Effector memory CD4-positive, alpha-beta T cell (primary cell): ENCODE data around the gene ETS2.

Experiments used
- DNase-seq, 3 donors: peaks; one replicate each; pipeline ENCODE4 v3.0.0-alpha.2; 2020
- H3K27ac ChIP-seq: 2 replicates; pipeline ENCODE4 v1.7.0; 2013; ENCODE audit warnings: mild to moderate bottlenecking, low read length, moderate library complexity; ENCODE audit not compliant: insufficient read depth, poor library complexity, severe bottlenecking
- H3K27me3 ChIP-seq: replicated peaks from 2 replicates; pipeline ENCODE4 v1.7.0; 2013; ENCODE audit warnings: mild to moderate bottlenecking, low read length; ENCODE audit not compliant: insufficient read depth, control insufficient read depth, poor library complexity, severe bottlenecking
- H3K36me3 ChIP-seq: 2 replicates; pipeline ENCODE4 v1.7.0; 2013; ENCODE audit warnings: mild to moderate bottlenecking, low read length, moderate library complexity; ENCODE audit not compliant: control insufficient read depth, insufficient read depth
- H3K4me1 ChIP-seq: 2 replicates; pipeline ENCODE4 v1.7.0; 2013; ENCODE audit warnings: low read length, mild to moderate bottlenecking; ENCODE audit not compliant: control insufficient read depth, insufficient read depth, poor library complexity, severe bottlenecking
- H3K4me3 ChIP-seq: 2 replicates; pipeline ENCODE4 v1.7.0; 2013; ENCODE audit warnings: low read length, low read depth, mild to moderate bottlenecking; ENCODE audit not compliant: insufficient read depth, poor library complexity, severe bottlenecking
- H3K9me3 ChIP-seq: 2 replicates; pipeline ENCODE4 v1.7.0; 2013; ENCODE audit warnings: mild to moderate bottlenecking, low read length, moderate library complexity; ENCODE audit not compliant: control insufficient read depth

The ETS2 gene

DNA sequence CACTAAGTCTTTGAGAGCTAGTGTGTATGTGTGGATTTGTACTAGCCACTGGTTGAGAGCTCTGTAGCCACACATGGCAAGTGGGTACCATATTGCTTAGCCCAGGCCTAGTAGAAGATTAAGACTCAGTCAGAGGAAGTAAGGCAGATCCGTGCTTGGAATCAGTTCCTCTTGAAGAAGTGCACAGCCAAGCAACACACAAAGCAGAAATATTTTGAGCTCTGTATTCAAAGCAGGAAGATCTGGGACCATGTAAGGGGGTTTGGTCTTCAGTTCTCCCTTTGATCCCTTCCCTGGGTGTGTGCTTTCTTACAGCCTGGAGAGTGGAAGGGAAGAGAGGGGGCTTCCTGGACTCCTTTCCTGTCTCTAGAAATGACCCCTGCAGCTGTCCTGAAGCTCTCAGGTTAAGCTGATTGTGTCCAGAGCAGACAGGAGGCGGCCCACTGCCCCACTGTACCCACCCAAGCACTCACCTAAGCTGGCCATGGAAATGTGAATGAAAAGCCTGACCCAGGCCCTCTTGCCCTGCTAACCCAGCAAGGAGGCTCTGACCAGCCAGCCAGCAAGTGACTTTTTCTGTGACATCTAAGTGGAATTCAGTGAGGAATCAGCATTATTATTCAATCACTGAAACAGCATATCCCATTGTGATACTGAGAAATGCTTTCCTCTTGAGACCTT is 3.6 kb downstream of the ETS2 start:
- Histone ChIP-seq H3K9me3 (no peaks in the 10 kb centered on the region), H3K36me3 (peaks cover 13% of the 10 kb centered on the region), H3K27ac (no peak overlapping the region), H3K27me3 (no peaks in the 10 kb centered on the region), H3K4me3 (no peak overlapping the region), H3K4me1 (peaks cover 19% of the 10 kb centered on the region)
- DNase-seq, result no peak

- DNase-seq, result no peak
- H3K9me3 ChIP-seq, result no peaks in the 10 kb centered on the region
- no peak overlapping the region for H3K4me3 ChIP-seq
- no peaks in the 10 kb centered on the region for H3K27me3 ChIP-seq
- peaks cover 11% of the 10 kb centered on the region for H3K4me1 ChIP-seq
- H3K27ac ChIP-seq, result no peak overlapping the region
- H3K36me3 ChIP-seq, result peaks cover 22% of the 10 kb centered on the region
Measured at GRCh38 chr21:38810034-38810825, 4.5 kb downstream of the ETS2 start.

- no peak overlapping the region for H3K4me3 ChIP-seq
Measured at GRCh38 chr21:38810826-38811164, 5.1 kb downstream of the ETS2 start.

DNA sequence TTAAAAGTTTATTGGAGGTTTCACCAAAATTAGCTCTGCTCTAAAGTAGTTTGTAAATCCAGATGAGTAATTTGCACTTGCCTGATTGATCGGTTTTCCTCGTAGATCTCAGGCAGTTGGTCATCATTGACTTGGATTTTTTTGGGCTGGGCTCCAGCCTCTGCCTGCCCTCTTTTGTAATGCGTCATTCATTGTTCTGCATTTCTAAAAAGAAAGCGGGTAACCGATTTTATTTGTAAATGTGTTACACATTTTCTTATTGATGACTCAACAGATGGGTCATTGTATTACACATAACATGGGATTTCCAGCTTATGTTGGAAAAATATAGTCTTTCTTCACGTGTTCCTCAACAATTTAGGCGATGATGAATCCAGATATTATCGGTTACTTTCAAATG is 5.5 kb downstream of the ETS2 start:
- peaks cover 25% of the 10 kb centered on the region for H3K36me3 ChIP-seq

More at GRCh38 chr21:38810826-38811164, 5.1 kb downstream of the ETS2 start:
- DNase-seq, result no peak
- peaks cover 10% of the 10 kb centered on the region for H3K4me1 ChIP-seq
- no peaks in the 10 kb centered on the region for H3K27me3 ChIP-seq
- peaks cover 22% of the 10 kb centered on the region for H3K36me3 ChIP-seq
- H3K9me3 ChIP-seq, result no peaks in the 10 kb centered on the region
- H3K27ac ChIP-seq, result no peak overlapping the region

DNA sequence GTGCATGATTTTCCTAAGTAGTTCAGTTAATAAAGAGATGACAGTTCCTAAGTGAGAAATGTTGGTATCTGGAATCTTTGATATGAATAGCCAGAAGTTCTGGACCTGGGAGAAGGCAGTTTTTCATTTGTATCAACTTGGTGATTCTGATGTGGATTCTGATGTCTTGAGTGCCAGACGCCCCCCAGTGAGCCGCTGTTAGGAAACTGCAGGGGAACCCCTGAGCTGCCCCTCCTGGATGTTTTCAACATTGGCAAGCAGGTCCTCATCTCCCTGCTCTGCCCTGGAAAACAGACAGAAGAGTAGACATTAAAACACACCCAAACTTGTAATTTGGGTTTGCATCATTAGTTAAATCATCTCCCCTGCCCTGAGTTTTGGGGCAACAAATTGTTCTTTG is 7.4 kb downstream of the ETS2 start:
- Histone ChIP-seq H3K27me3 (no peaks in the 10 kb centered on the region), H3K4me3 (no peak overlapping the region), H3K9me3 (no peaks in the 10 kb centered on the region), H3K27ac (no peak overlapping the region), H3K36me3 (peaks cover 44% of the 10 kb centered on the region), H3K4me1 (no peaks in the 10 kb centered on the region)
- DNase-seq, result no peak

More for the DNA sequence above, 5.5 kb downstream of the ETS2 start:
- H3K27me3 ChIP-seq, result no peaks in the 10 kb centered on the region
- no peak for DNase-seq
- no peaks in the 10 kb centered on the region for H3K9me3 ChIP-seq
- H3K4me1 ChIP-seq, result peaks cover 10% of the 10 kb centered on the region
- no peak overlapping the region for H3K27ac ChIP-seq
- H3K4me3 ChIP-seq, result no peak overlapping the region

GRCh38 chr21:38813547-38813946 is 7.8 kb downstream of the ETS2 start:
- Histone ChIP-seq H3K36me3 (peaks cover 48% of the 10 kb centered on the region), H3K4me1 (no peaks in the 10 kb centered on the region), H3K27me3 (no peaks in the 10 kb centered on the region), H3K4me3 (no peak overlapping the region), H3K27ac (no peak overlapping the region), H3K9me3 (no peaks in the 10 kb centered on the region)
- no peak for DNase-seq

DNA sequence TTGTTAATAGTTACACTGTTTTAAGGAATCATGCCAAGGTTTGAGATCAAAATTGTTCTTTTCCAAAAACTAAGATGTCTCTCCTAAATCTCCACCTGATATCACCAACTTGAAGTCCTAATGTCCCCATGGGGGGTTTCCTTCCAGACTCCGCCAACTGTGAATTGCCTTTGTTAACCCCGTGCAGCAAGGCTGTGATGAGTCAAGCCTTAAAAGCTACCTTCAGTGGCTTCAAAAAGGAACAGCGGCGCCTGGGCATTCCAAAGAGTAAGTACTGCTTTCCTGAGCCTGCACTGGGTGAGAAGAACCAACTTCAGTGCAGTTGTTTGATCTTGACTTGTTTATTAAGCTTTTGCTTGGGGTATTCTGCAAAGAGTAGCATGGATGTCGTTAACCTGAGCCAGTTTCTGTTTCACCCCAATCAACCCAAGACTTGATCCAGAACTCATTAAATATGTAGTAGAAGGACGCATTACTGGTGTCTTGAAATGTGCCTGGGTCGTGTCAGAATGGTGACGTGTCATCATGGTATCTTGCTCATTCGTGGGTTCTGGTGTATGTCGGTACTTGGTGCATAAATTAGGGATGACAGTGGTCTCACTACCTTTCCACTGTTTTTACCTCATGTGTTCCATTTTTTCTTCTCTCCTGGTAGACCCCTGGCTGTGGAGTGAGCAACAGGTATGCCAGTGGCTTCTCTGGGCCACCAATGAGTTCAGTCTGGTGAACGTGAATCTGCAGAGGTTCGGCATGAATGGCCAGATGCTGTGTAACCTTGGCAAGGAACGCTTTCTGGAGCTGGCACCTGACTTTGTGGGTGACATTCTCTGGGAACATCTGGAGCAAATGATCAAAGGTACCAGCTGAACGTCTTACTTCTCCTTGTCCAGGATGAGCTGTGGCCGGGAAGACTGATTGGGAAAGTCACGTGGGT is 8.7 kb downstream of the ETS2 start:
- Histone ChIP-seq H3K27ac (no peak overlapping the region), H3K36me3 (peaks cover 56% of the 10 kb centered on the region)

GRCh38 chr21:38815060-38815405 is 9.3 kb downstream of the ETS2 start:
- Histone ChIP-seq H3K9me3 (no peaks in the 10 kb centered on the region), H3K4me1 (no peaks in the 10 kb centered on the region), H3K27me3 (no peaks in the 10 kb centered on the region), H3K4me3 (no peak overlapping the region), H3K27ac (no peak overlapping the region), H3K36me3 (peaks cover 63% of the 10 kb centered on the region)
- no peak for DNase-seq

More for the DNA sequence above, 8.7 kb downstream of the ETS2 start:
- Histone ChIP-seq H3K4me3 (no peak overlapping the region), H3K9me3 (no peaks in the 10 kb centered on the region), H3K4me1 (no peaks in the 10 kb centered on the region), H3K27me3 (no peaks in the 10 kb centered on the region)
- DNase-seq, result no peak

DNA sequence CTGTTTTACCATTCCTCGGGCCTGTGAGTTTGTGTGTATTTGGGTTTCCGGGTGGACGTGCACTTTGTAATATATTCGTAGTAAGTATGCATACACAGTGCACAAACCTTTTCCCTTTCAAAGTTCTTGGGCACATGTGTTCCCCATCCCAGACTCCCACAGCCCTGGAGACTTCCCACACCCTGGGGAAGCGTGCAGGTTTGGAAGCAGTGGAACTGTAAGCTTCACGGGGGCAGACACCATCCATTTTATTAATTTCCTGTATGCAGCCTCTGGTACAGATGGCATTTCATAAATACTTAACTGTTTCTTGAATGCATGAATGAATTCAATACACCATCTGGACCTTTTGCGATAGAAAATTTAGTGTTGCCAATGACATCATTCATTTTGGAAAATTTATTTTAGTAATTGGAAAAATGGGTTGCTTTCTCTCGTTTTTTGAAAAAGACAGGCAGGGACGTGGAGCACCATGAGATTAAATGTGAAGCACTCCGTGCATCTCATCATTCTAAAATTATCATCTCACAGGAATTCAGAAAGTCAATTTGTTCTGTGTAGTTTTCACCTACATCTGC is 10.8 kb downstream of the ETS2 start:
- no peak for DNase-seq
- Histone ChIP-seq H3K27me3 (no peaks in the 10 kb centered on the region), H3K36me3 (peaks cover 77% of the 10 kb centered on the region), H3K9me3 (no peaks in the 10 kb centered on the region), H3K27ac (no peak overlapping the region), H3K4me3 (no peak overlapping the region), H3K4me1 (no peaks in the 10 kb centered on the region)
